ENCODE results near the gene RLIM.
"Not testable (repeated sequence)": the region's sequence is repeated elsewhere in the genome, so short reads cannot be mapped to it uniquely, and the experiment has no call there.

RLIM gene, protein sequence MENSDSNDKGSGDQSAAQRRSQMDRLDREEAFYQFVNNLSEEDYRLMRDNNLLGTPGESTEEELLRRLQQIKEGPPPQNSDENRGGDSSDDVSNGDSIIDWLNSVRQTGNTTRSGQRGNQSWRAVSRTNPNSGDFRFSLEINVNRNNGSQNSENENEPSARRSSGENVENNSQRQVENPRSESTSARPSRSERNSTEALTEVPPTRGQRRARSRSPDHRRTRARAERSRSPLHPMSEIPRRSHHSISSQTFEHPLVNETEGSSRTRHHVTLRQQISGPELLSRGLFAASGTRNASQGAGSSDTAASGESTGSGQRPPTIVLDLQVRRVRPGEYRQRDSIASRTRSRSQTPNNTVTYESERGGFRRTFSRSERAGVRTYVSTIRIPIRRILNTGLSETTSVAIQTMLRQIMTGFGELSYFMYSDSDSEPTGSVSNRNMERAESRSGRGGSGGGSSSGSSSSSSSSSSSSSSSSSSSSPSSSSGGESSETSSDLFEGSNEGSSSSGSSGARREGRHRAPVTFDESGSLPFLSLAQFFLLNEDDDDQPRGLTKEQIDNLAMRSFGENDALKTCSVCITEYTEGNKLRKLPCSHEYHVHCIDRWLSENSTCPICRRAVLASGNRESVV

DNA sequence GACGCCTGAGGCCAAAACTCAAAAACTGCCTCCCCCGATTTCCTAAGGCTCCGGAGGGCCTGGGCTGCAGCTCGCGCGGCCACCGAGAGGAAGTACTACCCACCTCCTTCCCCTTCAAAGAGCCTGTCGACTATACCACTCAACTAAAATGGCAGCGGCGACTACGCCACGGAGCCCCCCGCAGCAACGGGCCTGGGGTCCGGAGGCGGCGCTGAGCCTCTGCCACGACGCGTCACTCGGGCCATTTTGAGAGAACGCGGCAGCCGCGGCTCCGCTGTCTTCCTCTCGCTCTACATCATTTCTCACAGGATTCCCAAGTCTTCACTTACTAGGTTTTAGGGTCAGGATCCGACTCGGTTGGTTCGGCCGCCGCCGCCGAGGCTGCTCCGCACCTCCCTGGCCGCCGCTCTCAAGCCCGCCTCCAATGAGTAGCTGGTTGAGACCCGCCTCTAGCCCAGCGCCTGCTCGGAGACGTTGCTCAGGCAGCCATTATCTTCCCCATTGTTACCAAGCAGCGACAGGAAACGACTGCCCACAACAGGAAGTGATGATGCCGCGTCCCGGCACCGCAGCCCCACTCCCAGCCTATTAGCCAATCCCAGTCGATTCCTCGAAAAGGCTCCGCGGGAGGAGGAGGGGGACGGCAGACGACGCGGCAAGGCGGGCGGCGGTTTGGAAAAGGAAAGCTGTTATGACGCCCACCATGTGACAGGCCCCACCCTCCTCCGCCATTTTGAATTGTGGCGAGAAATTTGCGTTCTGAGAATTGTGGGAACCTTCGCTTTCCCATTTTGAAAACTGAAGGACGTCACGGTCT, at the start of gene RLIM:
Gene RLIM (minus strand): TSS at position 532 of the 817 bp plus-strand sequence. CDS start 18,647 bp downstream, outside the sequence.
- peak; percentile 72 to 75 for DNase-seq (ENCODE audit: low read depth in 2 of 2)

GRCh38 chrX:74656079-74656745, 41.8 kb upstream of the RLIM start:
- no peak for DNase-seq (ENCODE audit: low read depth in 2 of 2)

GRCh38 chrX:74654953-74655352, 40.5 kb upstream of the RLIM start:
- DNase-seq (ENCODE audit: low read depth in 2 of 2), result not testable (repeated sequence)

DNA sequence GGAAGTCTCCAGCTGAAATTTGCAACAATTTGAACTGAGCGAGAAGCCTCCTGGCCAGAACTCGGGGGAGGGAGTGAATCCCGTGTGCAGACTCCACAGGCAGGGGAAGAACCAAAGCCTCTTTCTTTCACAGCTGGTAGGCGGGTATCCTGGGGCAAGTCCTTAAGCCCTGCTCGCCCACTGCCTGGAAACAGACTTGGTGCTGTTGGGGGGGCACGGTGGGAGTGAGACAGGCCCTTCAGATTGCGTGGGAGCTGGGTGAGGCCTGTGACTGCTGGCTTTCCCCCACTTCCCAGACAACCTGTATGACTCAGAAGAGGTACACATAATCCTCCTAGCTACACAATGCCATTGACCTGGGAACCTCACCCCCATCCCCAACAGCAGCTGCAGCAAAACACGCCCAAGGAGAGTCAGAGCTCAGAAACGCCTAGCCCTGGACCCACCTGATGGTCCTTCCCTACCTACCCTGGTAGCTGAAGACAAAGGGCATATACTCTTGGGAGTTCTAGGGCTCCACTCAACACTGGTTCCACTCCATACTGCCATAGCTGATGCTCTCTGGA, 22.4 kb upstream of the RLIM start:
- no peak for DNase-seq (ENCODE audit: low read depth in 2 of 2)

DNA sequence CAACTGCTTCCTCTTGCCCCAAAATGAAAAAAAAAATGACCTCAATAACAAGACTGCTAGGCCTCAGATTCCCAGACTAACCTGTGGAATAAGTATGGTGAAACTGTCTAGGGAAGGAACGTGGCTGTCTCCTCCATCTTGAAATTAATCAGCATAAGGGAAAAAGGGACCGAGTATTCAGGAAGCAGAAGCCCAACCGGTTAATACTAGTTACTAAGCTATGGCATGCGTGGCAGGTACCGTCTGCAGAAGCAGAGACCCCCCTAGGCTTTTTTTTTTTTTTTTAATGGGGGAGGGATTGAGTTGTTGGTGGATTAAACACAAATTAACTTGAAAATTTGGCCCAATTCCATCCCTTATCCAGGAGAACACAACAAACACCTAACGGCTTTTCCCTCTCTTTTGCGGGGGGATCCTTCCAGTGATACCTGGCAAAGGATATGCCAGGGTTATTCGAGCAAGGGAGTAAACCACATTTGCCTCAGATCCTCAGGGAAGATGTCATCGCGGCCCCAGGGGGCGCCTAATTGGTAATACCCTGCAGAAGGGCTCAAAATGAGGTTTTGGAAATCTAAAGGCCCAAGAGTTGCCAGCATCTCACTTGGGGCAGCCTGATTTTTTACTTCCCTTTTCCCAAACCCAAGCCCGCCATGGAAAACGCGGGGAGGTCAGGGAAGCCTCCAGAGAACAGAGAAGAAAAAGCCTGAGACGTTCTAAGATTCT, 893 bp downstream of the RLIM start:
- no peak for DNase-seq (ENCODE audit: low read depth in 2 of 2)

- DNase-seq (ENCODE audit: low read depth in 2 of 2), result no peak
These were observed 7.6 kb downstream of the RLIM start for GRCh38 chrX:74606799-74607198.

DNA sequence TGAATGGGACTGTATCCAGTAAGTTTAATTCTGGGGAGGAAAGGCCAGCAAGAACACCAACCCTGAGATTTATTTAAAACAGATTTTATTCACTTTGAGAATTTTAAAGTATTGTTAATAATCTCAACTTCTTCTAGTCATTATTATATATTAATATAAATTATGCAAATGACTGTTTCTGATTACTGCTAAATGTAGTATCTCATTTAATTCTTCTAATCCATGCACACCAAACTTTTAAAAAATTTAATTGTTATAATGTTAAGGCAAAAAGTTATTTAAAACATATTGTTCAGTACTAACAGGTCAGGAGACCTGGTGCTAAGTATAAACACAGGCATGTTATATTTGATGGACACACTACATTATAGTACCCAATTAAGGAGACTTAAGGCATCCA, 8.1 kb downstream of the RLIM start:
- DNase-seq (ENCODE audit: low read depth in 2 of 2), result no peak

DNA sequence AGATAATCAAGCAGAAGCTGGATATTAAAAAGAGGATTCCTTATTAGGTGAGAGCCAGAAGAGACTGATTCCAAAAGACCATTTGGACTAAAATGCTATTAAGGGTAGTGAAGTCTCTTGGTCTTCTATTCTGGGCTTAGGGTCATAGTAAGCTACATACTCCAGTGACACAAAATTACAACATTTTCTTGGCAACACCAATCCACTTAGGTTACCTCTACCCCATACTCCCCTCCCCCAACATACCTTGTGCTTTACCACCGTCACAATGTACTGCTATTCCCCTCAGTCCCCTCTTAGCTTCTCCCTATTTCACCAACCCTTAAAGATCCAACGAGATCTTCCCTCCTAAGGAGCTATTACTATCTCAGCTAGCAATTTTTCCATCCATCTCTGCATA, 11.4 kb downstream of the RLIM start:
- no peak for DNase-seq (ENCODE audit: low read depth in 2 of 2)

GRCh38 chrX:74602142-74602541, 12.3 kb downstream of the RLIM start:
- DNase-seq (ENCODE audit: low read depth in 2 of 2), result no peak

GRCh38 chrX:74593593-74593992, 20.8 kb downstream of the RLIM start:
- no peak for DNase-seq (ENCODE audit: low read depth in 2 of 2)

GRCh38 chrX:74585766-74586165, 28.7 kb downstream of the RLIM start:
- DNase-seq (ENCODE audit: low read depth in 2 of 2), result no peak

DNA sequence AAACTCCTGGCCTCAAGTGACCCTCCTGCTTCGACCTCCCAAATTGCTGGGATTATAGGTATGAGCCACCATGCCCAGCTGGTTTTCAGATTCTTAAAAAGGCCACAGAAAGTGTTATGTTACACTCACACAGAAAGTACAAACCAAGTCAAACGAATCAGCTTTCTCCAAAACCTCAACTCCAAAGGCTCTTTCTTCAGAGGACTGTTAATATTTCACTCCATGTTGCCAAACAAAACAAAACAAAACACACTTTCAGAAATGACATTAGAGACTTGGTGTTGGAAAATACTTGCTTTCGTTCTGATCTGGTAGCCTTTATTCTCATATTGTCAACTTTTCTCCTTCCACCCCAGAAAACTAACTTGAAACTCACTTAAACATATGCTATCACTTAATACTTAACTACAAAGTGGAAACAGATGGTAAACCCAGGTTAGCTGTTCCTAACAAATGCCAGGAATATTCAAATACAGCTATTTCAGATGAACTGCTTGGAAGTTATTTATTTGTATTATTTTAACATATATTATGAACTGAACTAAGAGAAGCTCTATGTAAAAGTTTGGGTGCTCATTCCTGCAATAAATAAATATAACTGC, 34.7 kb downstream of the RLIM start:
- DNase-seq (ENCODE audit: low read depth in 2 of 2), result no peak

GRCh38 chrX:74578137-74578536, 36.3 kb downstream of the RLIM start:
- no peak for DNase-seq (ENCODE audit: low read depth in 2 of 2)

DNA sequence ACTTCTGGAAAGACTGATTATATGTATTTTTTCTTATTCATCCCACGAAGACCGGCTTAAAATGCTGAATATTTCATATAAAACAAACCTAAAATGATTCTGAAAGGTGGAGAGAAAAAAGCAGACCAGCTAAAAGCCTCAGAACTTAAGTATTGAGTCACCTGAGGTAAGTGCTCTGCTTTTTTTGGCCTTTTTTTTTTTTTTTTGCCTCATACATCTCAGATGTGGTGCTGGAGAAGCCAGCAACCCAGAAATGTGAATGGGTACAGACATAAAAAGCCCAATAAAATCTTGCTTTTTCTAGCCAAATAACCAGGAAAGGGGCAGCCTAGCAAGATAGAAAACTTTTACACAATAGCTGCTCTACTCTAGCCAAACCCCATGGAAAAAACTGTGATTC, 57.0 kb downstream of the RLIM start:
- DNase-seq (ENCODE audit: low read depth in 2 of 2), result no peak

DNA sequence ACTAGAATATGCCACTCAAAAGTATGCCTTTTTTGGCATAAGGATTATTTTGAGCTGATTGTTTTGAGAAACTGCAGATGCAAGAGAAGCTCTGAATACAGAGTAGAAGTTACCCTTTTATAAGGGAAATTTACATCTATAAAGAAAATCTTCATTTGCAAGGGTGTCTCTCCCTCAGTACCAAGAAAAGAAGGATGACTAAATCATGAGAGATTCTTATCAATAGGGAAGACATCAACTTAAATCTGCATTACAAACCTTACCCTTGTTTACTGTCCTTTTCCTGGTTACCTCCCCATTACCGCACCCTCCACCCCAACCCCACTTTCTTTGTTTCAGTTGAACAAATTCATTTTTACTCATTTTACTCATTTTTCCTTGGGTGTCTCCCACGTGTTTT, 62.5 kb downstream of the RLIM start:
- DNase-seq (ENCODE audit: low read depth in 2 of 2), result no peak

DNA sequence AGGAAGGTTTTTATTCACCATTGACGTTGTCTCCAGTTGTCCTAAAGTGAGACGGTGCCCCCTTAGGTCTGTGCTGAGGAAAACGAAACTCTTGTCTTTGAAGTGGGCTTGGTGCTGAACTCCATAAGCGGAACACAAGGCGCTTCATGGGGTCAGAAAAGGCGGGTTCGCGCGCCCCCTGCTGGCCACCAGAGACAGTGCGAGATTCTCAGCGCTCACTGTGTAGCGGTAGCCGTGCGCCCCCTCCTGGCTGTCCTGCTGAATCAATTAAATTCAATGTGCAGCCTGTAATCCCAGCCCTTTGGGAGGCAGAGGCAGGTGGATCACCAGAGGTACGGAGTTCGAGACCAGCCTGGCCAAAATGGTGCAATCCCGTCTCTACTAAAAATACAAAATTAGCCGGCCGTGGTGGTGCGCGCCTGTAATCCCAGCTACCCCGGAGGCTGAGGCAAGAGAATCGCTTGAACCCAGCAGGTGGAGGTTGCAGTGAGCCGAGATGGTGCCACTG, 64.1 kb downstream of the RLIM start:
- peak; percentile 74 to 76 for DNase-seq (ENCODE audit: low read depth in 2 of 2)

- DNase-seq (ENCODE audit: low read depth in 2 of 2), result no peak
These were observed 67.4 kb downstream of the RLIM start for GRCh38 chrX:74546984-74547383.

DNA sequence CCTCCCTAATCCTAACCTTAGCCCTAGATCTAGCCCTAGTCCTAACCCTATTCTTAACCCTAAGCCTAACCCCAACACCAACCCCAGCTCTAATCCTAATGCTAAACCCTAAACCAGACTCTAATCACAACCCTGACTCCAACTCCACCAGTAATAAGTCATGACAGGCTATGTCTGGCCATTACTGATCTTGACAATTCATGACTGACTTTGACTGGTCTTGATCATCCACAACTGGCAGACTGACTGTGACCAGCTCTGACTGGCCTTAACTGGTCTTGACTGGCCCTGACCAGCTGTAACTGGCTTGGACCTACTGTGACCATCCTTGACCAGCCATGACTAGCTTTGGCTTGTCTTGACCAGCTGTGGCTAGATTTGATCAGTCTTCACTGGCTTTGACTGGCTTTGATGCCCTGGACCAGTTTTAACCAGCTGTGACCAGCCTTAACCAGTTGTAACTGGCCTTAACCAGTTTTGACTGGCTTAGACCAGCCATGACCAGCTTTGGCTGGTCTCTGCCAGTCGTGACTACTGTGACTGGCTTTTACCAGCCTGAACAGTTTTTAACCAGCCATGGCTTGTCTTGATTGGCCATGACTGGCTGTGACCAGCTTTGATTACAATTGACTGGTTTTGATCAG, 68.4 kb downstream of the RLIM start:
- no peak for DNase-seq (ENCODE audit: low read depth in 2 of 2)

DNA sequence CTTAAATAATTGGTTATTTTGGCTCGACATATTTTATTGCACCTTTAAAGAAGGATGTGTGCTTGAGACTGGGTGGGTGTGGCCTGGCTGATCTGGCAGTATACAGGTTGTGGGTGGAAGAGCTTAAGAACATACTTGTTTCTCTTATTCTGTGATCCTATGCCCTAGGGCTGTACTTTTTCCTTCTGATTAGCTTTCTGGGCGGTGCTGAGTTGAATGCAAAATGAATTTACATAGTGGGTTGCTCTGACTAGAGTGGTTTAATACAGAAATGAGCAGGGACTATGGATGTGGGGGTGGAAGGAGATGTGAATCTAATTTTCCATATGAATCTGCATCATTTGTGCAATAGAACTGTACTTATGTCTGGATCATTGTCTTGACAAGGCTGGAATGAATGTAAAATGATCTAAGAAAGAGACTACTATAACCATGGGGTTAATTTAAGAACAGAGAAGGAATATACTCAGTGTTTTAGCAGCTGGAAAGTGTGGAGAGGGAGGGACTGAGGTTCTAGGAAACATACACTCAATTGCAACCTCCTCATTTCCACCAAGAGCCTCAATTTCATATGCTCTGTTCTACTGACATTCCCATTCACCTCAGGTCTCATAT, 73.7 kb downstream of the RLIM start:
- no peak for DNase-seq (ENCODE audit: low read depth in 2 of 2)
